Mesendoderm (in vitro differentiated cells): Measurements from ENCODE around the gene RRP12.

Source experiments
- DNase-seq: peaks from one replicate; pipeline ENCODE4 v3.0.0; 2013
- H2AK5ac ChIP-seq: 2 replicates; pipeline ENCODE4 v1.6.1; 2013; ENCODE audit warnings: low read length, inconsistent platforms
- H2BK120ac ChIP-seq: 2 replicates; pipeline ENCODE4 v1.6.1; 2013; ENCODE audit warnings: low read depth, mild to moderate bottlenecking, low read length, moderate library complexity, mixed read lengths
- H2BK15ac ChIP-seq: replicated peaks from 2 replicates; pipeline ENCODE4 v1.6.1; 2013; ENCODE audit warnings: low read depth, mild to moderate bottlenecking, moderate library complexity
- H2BK5ac ChIP-seq: 2 replicates; pipeline ENCODE4 v1.6.1; 2013; ENCODE audit warnings: low read length, inconsistent platforms
- H3K18ac ChIP-seq: 2 replicates; pipeline ENCODE4 v1.6.1; 2013; ENCODE audit warnings: mild to moderate bottlenecking, low read length, mixed read lengths
- H3K23ac ChIP-seq: one replicate; pipeline ENCODE4 v1.6.1; 2013; ENCODE audit warnings: low read length
- H3K27ac ChIP-seq: 2 replicates; pipeline ENCODE4 v1.5.1; 2013; ENCODE audit warnings: low read depth, mild to moderate bottlenecking, inconsistent platforms, low read length, moderate library complexity
- H3K27me3 ChIP-seq: 2 replicates; pipeline ENCODE4 v1.6.1; 2013; ENCODE audit warnings: low read length, control low read depth, mild to moderate bottlenecking, inconsistent platforms; ENCODE audit not compliant: insufficient read depth, poor library complexity
- H3K36me3 ChIP-seq: 2 replicates; pipeline ENCODE4 v1.6.1; 2013; ENCODE audit warnings: low read length, inconsistent platforms; ENCODE audit not compliant: control insufficient read depth, insufficient read depth
- H3K4ac ChIP-seq: one replicate; pipeline ENCODE4 v1.6.1; 2013; ENCODE audit warnings: low read depth, mild to moderate bottlenecking, low read length, moderate library complexity
- H3K4me1 ChIP-seq: 2 replicates; pipeline ENCODE4 v1.6.1; 2013; ENCODE audit warnings: low read depth, low read length, inconsistent platforms; ENCODE audit not compliant: control insufficient read depth
- H3K4me2 ChIP-seq: 2 replicates; pipeline ENCODE4 v1.6.1; 2013; ENCODE audit warnings: low read length
- H3K4me3 ChIP-seq: 2 replicates; pipeline ENCODE4 v1.5.1; 2013; ENCODE audit warnings: mild to moderate bottlenecking, low read length
- H3K56ac ChIP-seq: one replicate; pipeline ENCODE4 v1.6.1; 2013; ENCODE audit warnings: low read length
- H3K79me1 ChIP-seq: 2 replicates; pipeline ENCODE4 v1.6.1; 2013; ENCODE audit warnings: low read length, inconsistent platforms
- H3K79me2 ChIP-seq: 2 replicates; pipeline ENCODE4 v1.6.1; 2013; ENCODE audit warnings: mild to moderate bottlenecking, low read length; ENCODE audit not compliant: control insufficient read depth, insufficient read depth
- H3K9ac ChIP-seq: 2 replicates; pipeline ENCODE4 v1.6.1; 2013; ENCODE audit warnings: low read length, inconsistent platforms
- H4K5ac ChIP-seq: one replicate; pipeline ENCODE4 v1.6.1; 2013; ENCODE audit warnings: low read length
- H4K8ac ChIP-seq: one replicate; pipeline ENCODE4 v1.6.1; 2013; ENCODE audit warnings: low read depth, mild to moderate bottlenecking, control low read depth, low read length, moderate library complexity
- WGBS: extraction: QIAGEN DNeasy Blood & Tissue Kit; methylation state at CpG from one replicate; pipeline ENCODE4 v1.1.7; 2013; ENCODE audit warnings: low lambda C conversion rate, missing lambda C conversion rate; ENCODE audit not compliant: insufficient coverage; ENCODE audit errors: extremely low coverage; 5-methylcytosine and 5-hydroxymethylcytosine counted together

RRP12 gene

DNA sequence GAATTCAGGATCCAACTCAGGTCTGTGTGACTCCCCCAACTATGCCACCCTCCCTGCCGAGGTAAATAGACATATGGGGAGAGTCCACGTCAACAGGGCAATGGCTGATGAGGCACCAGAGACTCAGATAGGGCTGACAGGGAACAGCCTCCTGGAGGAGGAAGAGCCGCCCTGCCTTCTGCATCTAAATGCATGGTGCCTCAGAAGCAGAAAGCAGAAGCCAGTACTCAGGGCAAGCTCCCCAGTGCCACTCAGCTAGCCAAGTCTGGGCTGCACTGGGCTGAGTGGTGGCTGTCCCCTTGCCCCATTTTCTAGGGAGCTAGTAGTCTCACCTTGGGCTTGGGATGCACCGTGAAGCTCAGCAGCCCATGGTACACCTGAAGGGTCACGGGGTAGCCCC, 11.0 kb downstream of the RRP12 start:
- no peaks in the 10 kb centered on the region for H3K79me2 ChIP-seq
- no peak overlapping the region for H3K4ac ChIP-seq
- H3K4me3 ChIP-seq, result no peak overlapping the region
- no peak overlapping the region for H4K5ac ChIP-seq
- no CpG with 5 or more reads among the region's 5 CpGs for WGBS
- no peak overlapping the region for H3K23ac ChIP-seq
- H3K56ac ChIP-seq, result no peak overlapping the region
- no peak overlapping the region for H4K8ac ChIP-seq
- H3K4me1 ChIP-seq, result no peaks in the 10 kb centered on the region
- H3K27ac ChIP-seq, result no peak overlapping the region
- no peaks in the 10 kb centered on the region for H3K79me1 ChIP-seq
- H2AK5ac ChIP-seq, result no peak overlapping the region
- peaks cover 16% of the 10 kb centered on the region for H3K36me3 ChIP-seq
- H2BK15ac ChIP-seq, result no peak overlapping the region
- H3K27me3 ChIP-seq, result no peaks in the 10 kb centered on the region
- no peak overlapping the region for H2BK5ac ChIP-seq
- H3K4me2 ChIP-seq, result no peak overlapping the region
- H3K18ac ChIP-seq, result no peak overlapping the region
- no peak overlapping the region for H2BK120ac ChIP-seq
- no peak overlapping the region for H3K9ac ChIP-seq
- DNase-seq, result no peak

DNA sequence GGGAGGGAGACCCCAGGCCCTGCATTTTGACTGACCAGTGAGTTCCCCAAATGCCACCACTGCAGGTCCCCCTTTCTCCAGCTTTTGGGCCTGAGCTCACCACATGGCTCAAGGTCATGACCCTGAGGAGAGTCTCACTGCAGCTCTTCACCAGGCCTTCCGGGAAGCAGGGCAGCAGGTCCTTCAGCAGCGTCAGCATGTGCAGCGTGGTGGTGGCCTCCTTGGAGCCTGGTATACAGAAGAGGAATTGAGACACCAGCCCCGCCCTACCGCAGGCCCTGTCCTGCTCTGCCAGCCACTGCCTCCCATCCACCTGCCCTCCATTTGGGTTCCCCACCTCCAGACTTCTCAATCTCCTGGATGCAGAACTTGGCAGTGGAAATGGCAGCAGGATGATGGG, 13.0 kb downstream of the RRP12 start:
- Histone ChIP-seq H3K18ac (no peak overlapping the region), H3K27me3 (no peaks in the 10 kb centered on the region), H3K79me1 (no peaks in the 10 kb centered on the region), H4K8ac (no peak overlapping the region), H2BK5ac (no peak overlapping the region), H3K4me1 (no peaks in the 10 kb centered on the region), H3K9ac (no peak overlapping the region), H3K4me3 (no peak overlapping the region), H4K5ac (no peak overlapping the region), H3K4ac (no peak overlapping the region), H3K56ac (no peak overlapping the region), H3K79me2 (no peaks in the 10 kb centered on the region), H2BK120ac (no peak overlapping the region), H3K23ac (no peak overlapping the region), H2BK15ac (no peak overlapping the region), H3K27ac (no peak overlapping the region), H3K4me2 (no peak overlapping the region), H3K36me3 (peaks cover 15% of the 10 kb centered on the region), H2AK5ac (no peak overlapping the region)
- no peak for DNase-seq
- WGBS, result no CpG with 5 or more reads among the region's 5 CpGs

DNA sequence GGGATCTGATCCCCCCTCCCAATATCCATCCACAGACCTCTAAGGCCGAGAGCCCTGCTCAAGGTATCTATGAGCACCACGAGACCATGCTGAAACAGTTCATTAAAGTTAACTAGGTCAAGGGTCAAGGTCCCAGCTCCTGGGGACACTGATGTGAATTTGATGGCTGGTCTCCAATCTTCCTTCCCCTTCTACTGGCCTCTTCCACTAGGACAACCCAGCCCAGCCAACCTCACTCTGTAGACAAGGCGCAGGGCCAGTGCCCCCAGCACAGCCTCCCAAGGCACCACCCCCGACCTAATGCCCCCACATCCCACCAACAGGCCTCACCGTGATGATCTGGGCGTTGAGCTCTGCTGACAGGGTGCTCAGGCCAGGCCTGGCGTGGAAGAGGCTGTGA, 15.6 kb downstream of the RRP12 start:
- no peak overlapping the region for H3K4me2 ChIP-seq
- WGBS, result no CpG with 5 or more reads among the region's 7 CpGs
- no peak for DNase-seq

GRCh38 chr10:97384641-97385040, 16.5 kb downstream of the RRP12 start:
- H3K79me1 ChIP-seq, result no peaks in the 10 kb centered on the region
- no CpG with 5 or more reads among the region's 6 CpGs for WGBS
- H2BK120ac ChIP-seq, result no peak overlapping the region
- H2BK5ac ChIP-seq, result no peak overlapping the region
- no peak overlapping the region for H3K56ac ChIP-seq
- no peak overlapping the region for H2BK15ac ChIP-seq
- no peak overlapping the region for H3K9ac ChIP-seq
- H3K18ac ChIP-seq, result no peak overlapping the region
- no peaks in the 10 kb centered on the region for H3K79me2 ChIP-seq
- no peak for DNase-seq
- H2AK5ac ChIP-seq, result no peak overlapping the region
- no peaks in the 10 kb centered on the region for H3K27me3 ChIP-seq
- H3K4ac ChIP-seq, result no peak overlapping the region
- no peaks in the 10 kb centered on the region for H3K4me1 ChIP-seq
- H3K36me3 ChIP-seq, result peaks cover 11% of the 10 kb centered on the region
- no peak overlapping the region for H3K4me2 ChIP-seq
- no peak overlapping the region for H3K27ac ChIP-seq
- H3K4me3 ChIP-seq, result no peak overlapping the region
- H4K5ac ChIP-seq, result no peak overlapping the region
- no peak overlapping the region for H4K8ac ChIP-seq
- no peak overlapping the region for H3K23ac ChIP-seq

More for the DNA sequence above, 15.6 kb downstream of the RRP12 start:
- Histone ChIP-seq H3K79me1 (no peaks in the 10 kb centered on the region), H3K18ac (no peak overlapping the region), H3K4me3 (no peak overlapping the region), H2AK5ac (no peak overlapping the region), H3K79me2 (no peaks in the 10 kb centered on the region), H3K27ac (no peak overlapping the region), H3K56ac (no peak overlapping the region), H3K4ac (no peak overlapping the region), H4K5ac (no peak overlapping the region), H3K4me1 (no peaks in the 10 kb centered on the region), H4K8ac (no peak overlapping the region), H2BK120ac (no peak overlapping the region), H3K9ac (no peak overlapping the region), H3K36me3 (peaks cover 14% of the 10 kb centered on the region), H3K27me3 (no peaks in the 10 kb centered on the region), H2BK15ac (no peak overlapping the region), H3K23ac (no peak overlapping the region), H2BK5ac (no peak overlapping the region)

DNA sequence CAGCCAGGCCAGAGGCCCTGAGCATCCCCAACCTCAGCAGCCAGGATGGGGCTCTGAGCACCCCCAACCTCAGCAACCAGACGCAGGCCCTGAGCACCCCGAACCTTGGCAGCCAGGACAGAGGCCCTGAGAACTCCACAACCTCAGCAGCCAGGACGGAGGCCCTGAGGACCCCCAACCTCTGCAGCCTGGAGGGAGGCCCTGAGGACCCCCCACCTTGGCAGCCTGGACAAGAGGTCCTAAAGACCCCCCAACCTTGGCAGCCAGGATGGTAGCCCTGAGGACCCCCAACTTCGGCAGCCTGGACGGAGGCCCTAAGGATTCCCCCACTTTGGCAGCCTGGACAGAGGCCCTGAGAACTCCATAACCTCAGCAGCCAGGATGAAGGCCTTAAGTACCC, 17.0 kb downstream of the RRP12 start:
- Histone ChIP-seq H3K27me3 (no peaks in the 10 kb centered on the region), H3K4me1 (no peaks in the 10 kb centered on the region), H3K36me3 (peaks cover 11% of the 10 kb centered on the region), H3K18ac (no peak overlapping the region), H3K4me2 (no peak overlapping the region), H3K56ac (no peak overlapping the region), H3K4me3 (no peak overlapping the region), H3K4ac (no peak overlapping the region), H2BK120ac (no peak overlapping the region), H2BK15ac (no peak overlapping the region), H3K9ac (no peak overlapping the region), H3K23ac (no peak overlapping the region), H4K8ac (no peak overlapping the region), H4K5ac (no peak overlapping the region), H2AK5ac (no peak overlapping the region), H3K79me1 (no peaks in the 10 kb centered on the region), H3K27ac (no peak overlapping the region), H3K79me2 (no peaks in the 10 kb centered on the region), H2BK5ac (no peak overlapping the region)
- no CpG with 5 or more reads among the region's 5 CpGs for WGBS
- DNase-seq, result no peak

- no peak overlapping the region for H4K8ac ChIP-seq
- H2BK5ac ChIP-seq, result no peak overlapping the region
- H3K36me3 ChIP-seq, result peaks cover 11% of the 10 kb centered on the region
- no peaks in the 10 kb centered on the region for H3K4me1 ChIP-seq
- no peak overlapping the region for H3K4ac ChIP-seq
- no peaks in the 10 kb centered on the region for H3K27me3 ChIP-seq
- H2BK15ac ChIP-seq, result no peak overlapping the region
- H3K4me3 ChIP-seq, result no peak overlapping the region
- H2BK120ac ChIP-seq, result no peak overlapping the region
- H3K56ac ChIP-seq, result no peak overlapping the region
- H2AK5ac ChIP-seq, result no peak overlapping the region
- H3K4me2 ChIP-seq, result no peak overlapping the region
- H3K79me1 ChIP-seq, result no peaks in the 10 kb centered on the region
- no peak overlapping the region for H3K9ac ChIP-seq
- no peaks in the 10 kb centered on the region for H3K79me2 ChIP-seq
- no CpG with 5 or more reads among the region's 7 CpGs for WGBS
- no peak overlapping the region for H3K27ac ChIP-seq
- no peak overlapping the region for H4K5ac ChIP-seq
- no peak overlapping the region for H3K23ac ChIP-seq
- DNase-seq, result no peak
- H3K18ac ChIP-seq, result no peak overlapping the region
Observed at GRCh38 chr10:97383159-97383558, 18.0 kb downstream of the RRP12 start.
